GM21423 (cell line): ENCODE measurements around the gene RBM27.
"Not testable (repeated sequence)": the region's sequence is repeated elsewhere in the genome, so short reads cannot be mapped to it uniquely, and the experiment has no call there.

Source experiments
- ATAC-seq: cut with Tn5 transposase; IDR thresholded peaks from one replicate; pipeline ENCODE4 v1.9.1; 2021; ENCODE audit warnings: mild to moderate bottlenecking, moderate library complexity; ENCODE audit not compliant: unreplicated experiment

The RBM27 gene

GRCh38 chr5:146206257-146206656, 2.9 kb downstream of the RBM27 start:
- no peak for ATAC-seq

- no peak for ATAC-seq
Observed at GRCh38 chr5:146208916-146209522, 5.6 kb downstream of the RBM27 start.

DNA sequence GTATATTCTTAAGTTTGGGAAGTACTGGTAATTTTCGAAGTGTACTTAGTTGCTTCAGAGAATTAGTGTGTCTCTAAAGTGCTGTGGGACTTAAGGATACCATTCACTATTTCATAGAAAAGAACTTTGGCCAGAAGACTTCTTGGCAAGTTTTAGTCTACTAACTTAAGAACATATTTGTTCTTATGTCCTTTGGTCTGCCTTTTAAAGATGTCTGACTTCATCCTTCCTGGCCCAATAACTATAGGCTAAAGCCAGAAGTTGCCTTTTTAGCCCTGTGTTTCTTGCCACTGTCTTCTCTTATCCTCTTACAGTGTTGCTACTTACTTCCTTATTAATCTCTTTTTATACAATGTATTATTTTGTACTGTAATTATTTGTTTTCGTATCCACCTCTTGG, 6.3 kb downstream of the RBM27 start:
- no peak for ATAC-seq

DNA sequence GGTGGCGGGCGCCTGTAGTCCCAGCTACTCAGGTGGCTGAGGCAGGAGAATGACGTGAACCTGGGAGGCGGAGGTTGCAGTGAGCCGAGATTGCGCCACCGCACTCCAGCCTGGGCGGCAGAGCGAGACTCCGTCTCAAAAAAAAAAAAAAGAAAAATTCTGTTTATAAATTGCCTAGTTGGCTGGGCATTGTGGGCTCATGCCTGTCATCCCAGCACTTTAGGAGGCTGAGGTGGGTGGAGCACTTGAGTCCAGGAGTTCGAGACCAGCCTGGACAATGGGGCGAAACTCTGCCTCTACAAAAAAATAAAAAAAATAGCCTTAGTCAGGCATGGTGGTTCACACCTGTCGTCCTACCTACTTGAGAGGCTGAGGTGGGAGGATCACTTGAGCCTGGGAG, 7.4 kb downstream of the RBM27 start:
- not testable (repeated sequence) for ATAC-seq

- ATAC-seq: no peak
Observed at GRCh38 chr5:146213210-146213826, 9.9 kb downstream of the RBM27 start.

GRCh38 chr5:146214881-146215280, 11.5 kb downstream of the RBM27 start:
- ATAC-seq: not testable (repeated sequence)

DNA sequence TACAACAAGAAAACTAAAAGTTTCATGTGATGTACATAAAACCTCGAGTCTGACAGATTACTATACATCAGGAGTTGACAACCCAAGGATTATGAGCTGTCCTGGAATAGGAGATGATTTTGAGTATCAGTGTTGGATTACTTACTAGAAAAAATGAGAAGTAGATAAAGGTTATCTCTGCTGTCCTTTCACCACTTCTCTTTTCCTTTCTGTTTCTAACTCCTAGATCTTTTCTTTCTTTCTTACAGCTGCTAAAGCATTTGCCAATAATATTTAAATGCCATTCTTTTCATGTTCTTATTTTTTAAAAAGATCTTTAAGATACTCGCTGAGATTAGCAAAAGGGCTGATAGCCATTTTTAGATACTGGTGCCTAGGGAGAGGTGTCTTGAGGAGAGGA, 14.8 kb downstream of the RBM27 start:
- no peak for ATAC-seq

GRCh38 chr5:146219243-146219642, 15.8 kb downstream of the RBM27 start:
- ATAC-seq: no peak

DNA sequence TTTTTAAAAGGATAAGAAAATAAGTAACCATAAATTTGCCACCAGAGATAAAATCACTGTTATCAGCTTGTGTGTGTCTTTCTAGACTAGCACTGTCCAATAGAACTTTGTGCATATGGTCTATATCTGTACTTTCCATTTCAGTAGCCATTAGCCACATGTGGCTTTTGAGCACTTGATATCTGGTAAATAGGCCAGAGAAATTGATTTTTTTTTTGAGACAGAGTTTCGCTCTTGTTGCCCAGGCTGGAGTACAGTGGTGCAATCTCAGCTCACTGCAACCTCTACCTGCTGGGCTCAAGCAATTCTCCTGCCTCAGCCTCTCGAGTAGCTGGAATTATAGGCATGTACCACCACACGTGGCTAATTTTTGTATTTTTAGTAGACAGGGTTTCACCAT, 17.8 kb downstream of the RBM27 start:
- ATAC-seq: no peak

DNA sequence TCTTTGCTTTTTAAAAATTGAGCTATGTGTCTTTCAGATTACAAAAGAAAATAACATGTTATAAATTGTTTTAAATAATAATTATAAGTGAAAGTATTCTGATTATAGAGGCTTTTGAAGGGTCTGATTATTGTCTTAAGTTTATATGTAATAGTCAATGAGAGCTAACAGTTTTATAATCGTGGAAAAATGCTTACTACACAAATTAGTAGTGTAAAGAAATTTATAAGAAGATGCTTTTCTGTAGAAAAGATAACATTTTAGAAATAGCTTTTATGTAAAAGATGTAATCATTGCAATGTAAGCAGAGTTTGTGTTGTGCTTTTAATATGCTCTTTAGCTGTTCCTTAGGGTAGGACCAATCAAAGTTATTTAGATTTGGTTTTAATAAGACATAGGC, 18.6 kb downstream of the RBM27 start:
- ATAC-seq: no peak

GRCh38 chr5:146223179-146223578, 19.8 kb downstream of the RBM27 start:
- no peak for ATAC-seq

DNA sequence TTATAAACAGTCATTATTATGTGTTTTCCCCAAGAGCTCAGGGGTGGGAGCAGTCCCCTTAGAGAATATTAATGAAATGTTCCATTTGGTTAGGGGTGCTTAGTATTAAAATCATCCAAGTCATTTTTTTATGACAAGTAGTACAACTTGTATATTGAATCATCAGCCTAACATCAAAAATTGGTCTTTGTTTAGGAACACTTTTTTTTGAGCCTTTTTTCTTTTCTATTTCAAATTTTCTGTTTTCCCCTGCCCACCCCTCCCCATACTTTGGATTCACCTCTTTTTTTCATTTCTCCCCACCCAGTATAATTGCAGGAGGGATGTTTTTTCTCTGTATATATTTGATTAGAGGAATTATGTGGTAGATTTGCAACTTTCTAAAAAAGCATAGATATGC, 25.8 kb downstream of the RBM27 start:
- ATAC-seq: no peak

DNA sequence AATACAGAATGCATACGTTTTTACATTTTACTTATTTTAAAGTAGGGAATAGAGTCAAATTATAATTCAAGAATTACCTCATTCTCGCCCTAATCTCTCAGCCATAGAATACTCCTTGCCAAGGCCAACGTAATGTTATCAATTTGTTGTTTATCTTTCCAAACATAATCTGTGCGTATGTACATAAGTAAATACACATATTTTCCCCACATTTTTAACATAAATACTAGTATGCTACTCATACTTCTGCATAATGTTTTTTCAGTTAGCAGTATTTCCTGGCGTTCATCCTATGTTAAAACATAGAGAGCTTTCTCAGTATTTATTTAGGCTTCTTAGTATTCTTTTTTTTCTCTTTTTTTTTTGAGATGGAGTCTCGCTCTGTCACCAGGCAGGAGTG, 28.8 kb downstream of the RBM27 start:
- ATAC-seq: no peak

GRCh38 chr5:146233441-146233840, 30.0 kb downstream of the RBM27 start:
- ATAC-seq: no peak

DNA sequence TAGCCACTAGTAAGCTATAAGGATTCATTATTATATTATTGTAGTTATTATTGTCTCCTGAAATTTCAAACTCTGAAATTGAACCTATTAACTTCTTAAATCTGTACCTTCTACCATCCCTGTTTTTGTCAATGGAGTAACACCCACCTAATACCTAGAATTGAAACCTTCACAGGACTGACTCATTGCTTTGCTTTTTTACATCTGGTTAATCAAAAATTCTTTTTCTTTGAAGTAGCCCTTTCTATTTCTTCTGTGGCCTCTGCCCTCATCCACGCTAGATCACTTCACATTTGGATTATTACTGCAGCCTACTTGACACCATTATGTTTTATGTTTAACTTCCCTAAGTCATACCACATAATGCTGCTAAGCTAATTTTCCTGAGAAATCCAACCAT, 35.6 kb downstream of the RBM27 start:
- ATAC-seq: peak; percentile 87

DNA sequence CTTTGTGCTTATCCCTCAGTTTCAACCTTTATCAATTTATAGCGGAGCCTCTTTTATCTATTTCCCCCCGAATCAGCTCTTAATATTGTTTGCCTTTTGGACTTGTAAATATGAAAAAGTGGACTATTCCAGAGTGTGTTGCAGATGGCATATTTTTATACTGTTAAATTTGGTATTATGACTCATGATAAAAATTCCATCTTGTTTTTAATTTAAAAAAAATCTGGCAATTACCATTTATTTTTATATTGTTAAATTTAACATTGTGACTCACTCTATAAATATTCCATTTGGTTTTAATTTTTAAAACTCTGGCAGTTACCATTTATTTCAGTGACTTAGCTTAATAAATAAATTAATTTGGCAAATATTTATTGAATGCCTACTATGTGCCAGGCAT, 37.5 kb downstream of the RBM27 start:
- no peak for ATAC-seq

- no peak for ATAC-seq
Observed at GRCh38 chr5:146243247-146243646, 39.8 kb downstream of the RBM27 start.

DNA sequence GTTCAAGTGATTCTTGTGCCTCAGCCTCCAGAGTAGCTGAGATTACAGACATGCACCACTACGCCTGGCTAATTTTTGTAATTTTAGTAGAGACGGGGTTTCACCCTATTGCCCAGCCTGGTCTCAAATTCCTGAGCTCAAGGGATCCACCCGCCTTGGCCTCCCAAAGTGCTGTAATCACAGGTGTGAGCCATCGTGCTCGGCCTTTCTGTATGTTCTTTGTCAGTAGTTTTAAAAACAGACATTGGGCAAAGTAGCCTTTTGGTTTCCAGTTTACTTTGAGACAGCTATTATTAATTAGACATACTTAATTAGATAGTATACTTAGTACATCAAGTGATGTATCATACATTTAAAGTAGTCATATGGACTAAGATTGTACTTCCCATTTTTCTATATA, 45.2 kb downstream of the RBM27 start:
- no peak for ATAC-seq

GRCh38 chr5:146249801-146250200, 46.4 kb downstream of the RBM27 start:
- peak; percentile 62 for ATAC-seq
